HG03565 (cell line): ENCODE data around the gene MAP2.

Source experiments
- ATAC-seq: cut with Tn5 transposase; IDR thresholded peaks from one replicate; pipeline ENCODE4 v1.9.1; 2021; ENCODE audit warnings: mild to moderate bottlenecking, moderate library complexity; ENCODE audit not compliant: unreplicated experiment

Gene MAP2

DNA sequence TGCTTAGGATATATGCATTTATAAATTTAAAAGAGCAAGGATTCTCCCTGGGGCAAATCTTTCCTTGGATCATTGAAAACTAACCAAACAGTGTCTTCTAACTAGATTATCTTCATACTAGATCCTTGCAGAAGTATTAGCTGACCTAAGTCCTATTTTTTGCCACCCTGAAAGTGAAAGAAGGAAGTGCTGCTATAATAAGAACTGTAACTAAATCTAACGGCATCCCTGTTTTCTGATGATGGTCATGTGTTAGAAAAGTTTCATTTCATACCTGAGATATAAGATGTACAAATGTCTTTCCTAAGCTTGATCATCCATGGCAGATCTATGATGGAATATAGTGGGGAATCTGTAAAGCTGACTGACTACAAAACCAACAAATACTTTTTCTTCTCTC, 102.7 kb downstream of the MAP2 start:
- ATAC-seq: no peak

DNA sequence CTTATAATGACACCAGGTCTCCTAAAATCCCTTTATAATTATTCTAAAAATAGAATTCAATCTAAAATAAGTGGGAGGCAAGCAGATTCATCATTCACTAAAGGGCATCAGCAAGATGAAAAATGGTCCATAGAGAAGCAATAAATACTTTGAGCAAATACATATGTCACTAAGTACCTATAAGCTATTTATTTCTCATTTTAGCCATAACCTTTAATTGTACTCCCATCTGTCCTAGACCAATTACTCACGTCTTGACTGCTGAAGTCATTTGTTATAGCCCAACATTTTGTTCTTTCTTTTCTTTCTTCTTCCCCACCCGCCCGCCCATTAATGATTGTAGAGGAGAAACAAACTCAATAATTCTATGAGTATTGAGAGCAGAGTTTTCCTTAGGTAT, 105.7 kb downstream of the MAP2 start:
- no peak for ATAC-seq

DNA sequence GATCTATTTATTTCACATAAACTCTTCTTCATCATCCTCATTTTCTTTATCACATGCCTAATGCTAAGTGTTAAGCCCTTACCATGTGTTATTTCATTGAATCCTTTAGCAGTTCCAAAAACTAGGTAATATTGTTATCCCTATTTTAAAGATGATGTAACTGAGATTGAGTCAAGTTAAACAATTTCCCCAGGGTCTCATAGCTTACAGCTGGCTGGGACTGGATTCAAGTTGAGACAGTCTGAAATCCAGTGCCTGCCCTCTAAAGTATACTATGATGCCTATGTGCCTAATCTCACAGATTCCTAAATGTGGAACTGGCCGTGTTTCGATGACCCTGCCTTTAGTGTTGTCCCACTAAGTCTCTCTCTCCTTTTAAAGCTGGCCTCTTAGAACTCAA, 108.5 kb downstream of the MAP2 start:
- no peak for ATAC-seq

DNA sequence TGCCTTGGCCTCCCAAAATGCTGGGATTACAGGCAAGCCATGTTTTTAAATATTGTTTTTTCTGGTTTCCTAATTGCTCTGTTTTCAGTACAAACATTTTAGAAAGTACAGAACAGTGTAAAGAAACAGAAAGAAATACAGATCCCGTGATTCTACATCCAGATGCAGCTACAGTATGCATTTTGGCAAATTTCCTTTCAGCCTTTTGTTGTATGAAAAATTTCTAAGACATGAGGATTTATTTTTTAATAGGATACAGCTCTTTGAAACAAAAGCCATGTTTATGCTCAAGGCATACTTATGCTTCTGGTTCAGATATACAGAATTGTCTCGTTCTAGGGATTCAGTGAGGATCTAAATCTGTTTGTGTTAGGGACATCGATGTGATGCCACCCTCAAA, 109.5 kb downstream of the MAP2 start:
- no peak for ATAC-seq

DNA sequence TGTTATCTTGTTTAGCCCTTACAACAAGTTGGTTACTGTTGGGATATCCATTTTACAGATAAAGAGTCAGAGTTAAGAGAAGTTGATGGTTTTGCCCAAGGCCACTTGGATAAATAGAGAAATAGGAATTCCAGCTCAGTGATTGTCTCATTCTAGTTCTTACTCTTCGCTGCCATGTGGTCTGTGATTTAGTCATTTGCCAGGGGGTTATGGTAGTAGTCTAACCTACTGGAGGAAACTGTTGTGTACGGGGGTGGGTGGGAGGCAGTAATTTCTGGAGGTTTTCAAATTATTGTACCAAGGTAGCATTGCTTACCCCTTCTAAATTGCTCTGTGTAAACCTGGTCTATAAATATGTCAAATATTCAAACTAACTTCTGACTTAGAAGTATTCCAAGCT, 110.4 kb downstream of the MAP2 start:
- ATAC-seq: peak; percentile 77

DNA sequence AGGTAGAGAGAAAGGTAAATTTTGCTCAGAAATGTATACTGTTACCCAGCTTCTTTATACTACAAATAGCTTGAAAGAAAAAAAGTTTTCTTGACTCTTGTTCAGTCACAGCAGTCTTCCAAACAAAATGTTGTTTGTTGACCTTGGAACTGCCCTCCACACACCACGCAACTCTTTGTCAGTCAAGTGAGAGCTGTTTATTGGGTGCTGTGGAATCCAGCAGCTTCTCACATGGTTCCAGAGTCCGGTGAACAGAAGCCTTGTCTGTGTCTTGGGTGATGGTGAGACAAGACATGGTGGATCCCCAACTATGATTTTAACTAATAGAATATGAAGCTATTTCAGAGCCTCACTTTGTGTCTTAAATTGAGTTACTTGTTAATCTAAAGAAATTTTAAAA, 112.5 kb downstream of the MAP2 start:
- ATAC-seq: no peak

DNA sequence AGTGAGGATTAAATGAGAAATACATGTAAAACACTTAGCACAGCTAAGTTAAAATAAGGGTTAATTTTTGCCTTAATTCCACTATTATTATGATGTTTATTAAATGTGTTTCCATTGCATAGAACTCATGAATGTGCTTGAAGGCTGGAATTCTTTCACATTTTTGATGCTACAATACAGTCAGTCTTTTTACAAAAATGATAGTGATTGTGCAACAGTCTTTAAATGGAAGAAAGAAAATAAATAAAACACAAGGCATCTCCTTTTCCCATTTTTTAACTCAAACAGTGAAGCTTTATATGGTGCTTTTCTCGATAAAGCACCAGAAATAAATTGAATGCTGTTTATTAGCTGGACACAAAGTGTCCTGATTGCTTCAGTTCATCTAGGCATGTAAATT, 123.9 kb downstream of the MAP2 start:
- no peak for ATAC-seq

DNA sequence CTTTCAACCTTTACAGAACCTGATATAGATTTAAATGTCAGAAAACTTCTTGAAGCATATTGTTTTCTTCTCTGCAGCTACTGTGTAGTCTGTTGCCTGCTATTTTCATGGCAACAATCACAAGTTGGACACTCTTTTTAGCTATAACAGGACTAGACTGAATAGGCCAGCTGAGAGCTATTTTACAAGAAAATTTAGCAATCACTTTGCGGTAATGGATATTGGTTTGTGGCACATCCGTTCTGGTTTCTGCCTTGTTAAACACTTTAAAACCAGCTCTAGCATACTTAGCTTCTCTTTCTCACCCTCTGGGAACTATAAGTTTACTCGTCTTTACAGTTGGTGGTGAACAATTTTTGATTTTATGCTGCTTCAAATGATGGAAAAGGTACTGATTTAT, 125.7 kb downstream of the MAP2 start:
- no peak for ATAC-seq

DNA sequence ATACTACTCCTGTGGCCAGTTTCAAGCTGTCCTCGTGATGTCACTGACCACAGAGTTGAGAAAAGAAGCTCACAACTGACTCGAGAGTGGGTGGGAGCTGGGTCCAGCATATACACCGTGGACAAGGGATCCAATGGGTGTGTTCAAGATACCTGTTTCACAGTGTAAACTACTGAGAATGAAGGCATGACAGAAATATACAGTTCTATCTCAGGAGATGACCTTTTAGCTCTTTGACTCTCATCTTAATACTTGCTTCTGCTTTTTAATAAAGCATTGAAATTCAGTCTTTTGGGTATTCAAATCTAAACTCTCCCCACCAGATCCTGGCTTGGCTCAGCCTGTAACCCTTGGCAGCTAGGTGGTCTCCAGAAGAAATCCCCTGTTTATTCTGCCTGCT, 130.1 kb downstream of the MAP2 start:
- ATAC-seq: no peak

DNA sequence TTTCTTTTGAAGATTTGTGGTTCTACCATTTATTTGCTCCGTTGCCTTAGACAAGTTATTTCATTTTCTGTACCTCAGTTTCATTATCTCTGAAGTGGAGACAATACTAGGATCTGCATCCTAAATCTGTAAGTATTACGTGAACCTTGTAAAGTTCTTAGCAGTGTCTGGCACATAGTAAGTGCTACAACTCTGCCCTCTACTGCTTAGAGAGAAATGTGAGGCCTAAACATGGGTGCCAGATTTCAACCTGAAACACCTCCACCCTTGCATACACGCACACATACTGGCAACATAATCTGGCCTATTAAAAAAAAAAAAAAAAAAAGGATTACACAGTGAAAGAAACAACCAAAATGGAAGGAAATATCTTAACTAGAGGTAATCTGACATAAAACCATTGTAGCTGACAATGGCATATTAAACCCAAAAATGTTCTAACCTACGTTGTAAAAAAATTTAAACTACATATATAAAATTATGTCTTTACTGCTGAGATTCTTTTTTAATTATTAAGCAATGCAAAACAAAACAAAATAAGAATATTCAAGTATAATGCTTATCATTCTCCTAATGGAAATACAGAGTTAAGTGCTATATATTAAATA, 132.6 kb downstream of the MAP2 start:
- peak; percentile 73 for ATAC-seq

DNA sequence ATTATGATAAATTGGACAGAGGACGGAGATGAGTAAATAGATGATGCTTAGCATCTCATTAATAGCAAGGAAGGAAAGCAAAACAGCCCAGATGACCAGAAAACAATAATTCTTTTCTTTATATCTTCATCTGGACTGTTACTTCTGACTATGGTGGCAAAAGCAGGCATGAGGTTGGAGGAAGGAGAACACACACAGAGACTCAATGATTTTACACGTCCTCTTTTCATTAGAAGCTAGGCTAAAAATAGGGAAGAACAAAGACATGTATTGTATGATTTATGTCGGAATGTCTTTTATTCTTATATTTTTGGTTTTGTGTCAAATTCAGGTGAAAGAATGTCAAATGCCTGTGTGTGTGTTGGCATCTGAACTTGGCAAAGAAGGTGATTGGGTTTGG, 137.1 kb downstream of the MAP2 start:
- no peak for ATAC-seq

DNA sequence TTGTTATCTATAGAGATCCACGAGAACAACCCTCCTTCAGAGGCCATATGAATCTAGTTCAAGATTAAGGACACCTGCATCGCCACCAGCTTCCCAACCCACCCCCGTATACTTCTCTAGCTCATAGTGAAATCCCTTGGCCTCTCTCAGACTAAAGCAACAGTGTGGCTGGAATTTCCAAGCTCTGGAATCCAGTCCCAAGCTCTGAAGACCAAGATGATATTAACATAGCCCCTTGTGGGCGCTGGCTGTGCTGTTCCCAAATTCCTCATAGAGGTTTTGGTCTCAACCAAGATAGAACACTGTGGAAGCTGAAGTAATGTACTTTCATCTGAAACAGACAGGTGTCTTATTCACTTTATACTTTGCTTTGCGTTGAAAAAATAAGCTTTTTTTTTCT, 139.6 kb downstream of the MAP2 start:
- no peak for ATAC-seq

DNA sequence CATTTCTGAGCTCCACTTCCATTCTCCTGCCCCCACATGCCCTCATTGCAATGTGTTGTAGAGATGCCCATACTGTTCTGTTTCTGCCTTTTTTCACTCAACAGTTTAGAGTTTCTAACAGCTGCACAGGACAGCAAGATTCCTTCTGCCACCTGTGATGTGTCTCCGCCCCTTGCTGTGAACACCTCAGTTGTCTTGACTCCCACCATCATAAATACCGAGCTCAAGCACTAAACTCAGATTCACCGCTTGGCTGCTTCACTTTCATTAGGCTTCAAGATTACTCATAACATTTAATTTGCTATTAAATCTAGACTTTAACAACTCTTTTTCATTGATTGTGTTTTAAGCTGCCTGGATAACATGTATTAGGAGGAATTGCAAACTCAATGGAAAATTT, 141.0 kb downstream of the MAP2 start:
- no peak for ATAC-seq

DNA sequence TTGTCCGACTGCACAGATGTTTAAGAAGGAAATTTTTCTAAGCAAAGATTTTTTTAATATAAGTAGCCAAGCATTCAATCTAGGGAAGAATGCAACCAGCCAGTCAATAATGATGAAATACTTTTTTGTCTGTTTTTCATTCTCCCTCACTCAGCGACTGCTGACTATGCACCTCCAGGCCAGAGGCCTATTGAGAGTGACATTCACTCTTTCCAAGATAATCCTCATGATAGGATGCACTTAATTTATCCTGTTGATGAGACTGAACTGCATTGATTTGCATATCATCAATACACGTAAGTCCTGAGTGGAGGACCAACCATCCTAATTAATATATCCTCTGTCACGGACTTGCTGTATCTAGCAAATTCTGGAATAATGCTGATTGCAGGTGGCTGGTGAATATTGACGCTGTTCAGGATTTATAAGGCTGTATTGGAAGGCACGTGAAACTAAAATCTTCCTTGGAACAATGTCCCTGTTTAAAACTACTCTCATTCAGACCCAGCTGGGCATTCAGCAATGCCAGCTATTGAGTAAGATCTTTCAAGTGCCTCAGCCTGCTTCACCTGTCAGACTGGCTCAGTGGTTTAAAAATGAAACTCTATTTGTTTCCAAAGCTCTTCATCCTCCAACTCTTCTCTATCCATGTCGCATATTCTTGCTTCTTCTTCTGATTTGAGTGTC, 142.2 kb downstream of the MAP2 start:
- ATAC-seq: no peak

DNA sequence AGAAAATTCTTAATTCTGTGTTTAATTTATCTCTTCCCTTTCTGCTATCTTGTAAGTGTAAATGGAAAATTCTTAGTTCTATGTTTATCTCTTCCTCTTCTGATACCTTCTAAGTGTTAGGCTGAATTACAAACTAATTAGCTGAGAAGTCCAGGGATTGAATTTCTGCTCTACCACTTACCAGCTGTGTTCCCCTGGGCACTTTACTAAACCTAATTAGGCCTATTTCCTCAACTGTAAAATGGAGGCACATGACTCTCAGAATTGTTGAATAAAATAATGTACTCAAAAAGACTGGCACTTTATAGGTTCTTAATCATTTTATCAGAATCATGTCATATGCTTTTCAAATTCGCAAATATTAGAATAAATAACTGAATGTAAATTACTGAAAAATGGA, 146.3 kb downstream of the MAP2 start:
- no peak for ATAC-seq

DNA sequence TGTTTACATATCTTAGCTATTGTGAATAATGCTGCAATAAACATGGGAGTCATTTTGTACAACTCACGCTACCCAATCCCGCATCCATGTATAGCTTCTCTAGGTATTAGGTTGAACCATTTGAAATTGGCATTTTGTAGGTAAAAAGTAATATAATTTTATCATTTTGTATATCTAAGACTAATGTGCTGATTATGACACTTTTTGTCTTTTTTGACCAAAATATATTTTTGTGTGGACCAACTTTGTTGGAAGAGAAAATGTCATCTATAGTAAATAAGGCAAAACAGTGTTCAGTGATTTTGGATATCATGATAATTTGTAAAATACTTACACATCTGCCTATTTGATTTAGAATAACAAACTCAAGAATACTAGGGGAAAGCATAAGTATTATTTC, 150.7 kb downstream of the MAP2 start:
- no peak for ATAC-seq

DNA sequence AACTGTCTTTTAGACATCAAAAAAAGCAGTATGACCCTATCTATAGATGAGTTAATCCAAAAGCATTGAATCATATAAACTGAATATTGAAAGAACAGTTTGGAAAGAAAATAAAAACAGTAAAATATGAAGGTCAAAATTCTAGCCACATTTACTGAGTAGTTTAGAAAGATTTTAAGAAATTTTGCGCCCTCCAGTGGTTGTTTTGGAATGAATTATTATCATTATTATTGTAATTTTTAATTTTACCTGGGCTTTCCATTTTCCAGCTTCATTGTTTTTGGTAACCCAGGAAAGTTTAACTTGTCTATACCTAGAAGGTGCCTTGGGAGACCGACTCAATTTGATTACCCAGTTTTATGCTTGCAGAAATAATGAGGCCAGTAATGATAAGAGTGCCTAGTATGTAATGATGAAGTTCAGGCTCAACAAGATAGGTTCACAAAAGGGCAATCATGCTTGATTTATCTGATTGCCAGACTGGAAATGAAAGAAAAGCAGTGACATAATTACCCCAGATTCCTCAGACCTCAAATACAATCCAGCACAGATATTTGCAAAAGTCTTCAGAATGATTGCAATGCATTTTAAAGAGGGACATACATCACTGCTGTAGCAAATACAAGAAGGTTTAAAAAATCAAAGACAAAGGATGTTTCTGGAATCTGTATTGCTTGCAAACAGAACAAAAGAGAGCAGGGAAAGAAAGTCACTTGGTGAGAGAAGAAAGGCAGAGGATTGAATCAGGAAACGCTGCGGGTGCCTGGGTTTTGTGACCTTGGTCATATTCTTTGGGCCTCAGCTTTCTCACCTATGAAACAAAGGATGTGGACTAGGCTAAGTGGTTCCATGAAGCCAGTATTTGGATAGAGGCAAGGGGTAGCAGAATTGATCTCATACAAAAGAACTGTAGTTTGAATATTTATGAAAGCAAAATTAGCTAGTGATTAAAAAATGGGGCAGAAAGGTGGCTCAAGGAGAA, 153.8 kb downstream of the MAP2 start:
- ATAC-seq: no peak

DNA sequence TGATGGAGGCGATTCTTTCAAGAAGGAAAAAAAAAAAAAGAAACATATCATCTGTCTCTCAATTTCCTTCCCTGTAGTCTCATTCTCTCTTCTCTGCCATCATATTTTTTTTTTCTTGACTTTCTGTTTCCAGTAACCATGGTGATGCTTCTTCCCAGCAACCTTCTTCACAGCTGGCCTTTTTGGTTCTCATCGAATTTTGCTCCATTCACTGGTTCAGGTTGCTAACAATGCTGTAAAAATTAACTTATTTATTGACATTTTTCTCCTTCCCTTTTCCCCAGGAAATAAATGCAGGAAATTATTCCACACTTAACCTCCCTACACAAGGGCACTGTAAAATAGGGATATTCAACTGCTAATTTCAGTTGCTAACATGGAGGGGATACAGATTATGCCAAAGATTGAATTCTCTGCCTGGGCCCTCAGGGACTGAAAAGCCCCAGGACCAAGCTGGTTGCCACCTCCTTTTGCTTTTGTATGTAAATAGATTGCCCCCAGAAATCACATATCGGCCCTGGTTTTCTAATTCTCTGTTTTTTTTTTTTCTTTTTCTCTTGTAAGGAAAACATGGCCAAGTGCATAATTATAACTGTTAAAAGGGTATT, 154.7 kb downstream of the MAP2 start:
- ATAC-seq: no peak

DNA sequence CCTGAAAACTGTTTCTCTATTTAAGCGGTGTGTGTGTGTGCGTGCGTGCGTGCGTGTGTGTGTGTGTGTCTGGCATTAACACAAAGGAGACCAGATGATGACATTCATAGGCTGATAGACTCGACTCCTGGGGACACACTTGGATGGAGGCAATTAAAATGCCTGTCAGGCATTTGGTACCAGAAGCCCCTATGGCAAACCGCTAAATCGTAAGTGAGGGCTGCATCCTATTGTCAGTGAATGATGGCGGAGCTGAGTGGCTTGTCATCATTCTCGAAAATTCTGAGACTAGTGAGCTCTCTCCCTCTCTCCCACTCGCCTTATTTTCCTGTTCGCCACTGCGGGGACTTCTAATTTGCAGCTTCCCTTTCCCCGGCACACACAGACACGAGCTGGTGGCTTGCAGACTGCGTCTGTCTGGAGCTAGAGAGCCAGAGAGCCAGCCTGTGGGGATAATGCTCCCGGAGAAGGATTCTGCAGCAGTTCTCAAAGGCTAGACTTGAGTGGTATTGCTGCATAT, 155.4 kb downstream of the MAP2 start:
- ATAC-seq: no peak

DNA sequence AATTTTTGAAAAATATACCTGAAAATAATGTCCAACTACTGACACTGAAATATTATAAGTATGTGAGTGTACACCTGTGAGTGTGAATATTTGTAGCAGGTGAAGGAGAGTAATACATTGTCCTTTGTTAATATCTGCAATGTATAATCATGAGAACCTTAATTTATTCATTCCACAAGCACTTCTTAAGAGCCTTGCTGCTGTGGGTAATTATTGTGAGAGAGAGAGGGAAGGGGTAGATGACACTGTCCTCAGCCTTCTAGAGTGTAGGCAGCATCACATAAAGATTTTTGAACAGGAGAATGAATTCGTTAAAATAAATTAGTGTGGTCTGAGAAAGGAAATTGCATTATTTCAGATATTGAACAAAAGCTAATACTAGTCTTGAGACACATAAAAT, 157.2 kb downstream of the MAP2 start:
- no peak for ATAC-seq

DNA sequence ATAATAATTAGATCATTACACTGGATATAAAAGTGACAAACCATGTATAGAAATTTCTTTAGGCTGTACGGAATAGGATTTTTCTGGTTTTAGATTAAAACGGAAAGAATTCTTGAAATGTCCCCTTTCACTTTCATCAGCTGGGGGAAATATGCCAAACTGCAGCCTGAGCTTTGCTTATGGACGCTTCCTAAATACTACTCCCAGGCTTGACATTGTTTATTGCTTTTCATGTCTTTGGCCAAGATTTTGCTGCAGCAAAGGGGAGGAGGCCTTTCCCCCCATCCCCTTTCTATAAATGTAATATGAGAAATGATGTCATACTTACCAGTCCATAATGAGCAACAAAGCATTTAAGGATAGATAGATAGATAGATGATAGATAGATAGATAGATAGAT, 158.4 kb downstream of the MAP2 start:
- no peak for ATAC-seq
